ENCODE data around the gene PCDHGA4. TPM values are rescaled to one million over a fixed set of nuclear protein-coding genes. Genes with fewer than 3 reads are reported as not detected.
"Not testable (repeated sequence)": the region's sequence is repeated elsewhere in the genome, so short reads cannot be mapped to it uniquely, and the experiment has no call there.

PCDHGA4 gene
- polyA plus RNA-seq, 3 donors: 2.2 to 3.2 (median 2.2) TPM

GRCh38 chr5:141382469-141383294 lies 27.9 kb downstream of the PCDHGA4 start, which contains the start of gene PCDHGA7:
PCDHGA7 (plus strand) TSS chr5:141382742; CDS start chr5:141382900, 158 bp downstream.
- no peak for DNase-seq (ENCODE audit: low read depth in 3 of 3, low spot score in 2 of 3)

GRCh38 chr5:141383345-141383744 lies 28.5 kb downstream of the PCDHGA4 start:
- no peak for DNase-seq (ENCODE audit: low read depth in 3 of 3, low spot score in 2 of 3)

GRCh38 chr5:141384471-141385267 lies 29.8 kb downstream of the PCDHGA4 start:
- DNase-seq (ENCODE audit: low read depth in 3 of 3, low spot score in 2 of 3): no peak

- DNase-seq (ENCODE audit: low read depth in 3 of 3, low spot score in 2 of 3): not testable (repeated sequence)
Observed at GRCh38 chr5:141387557-141388311, 32.9 kb downstream of the PCDHGA4 start, which contains the start of gene PCDHGB4. PCDHGB4 (plus strand) TSS chr5:141387698; CDS start chr5:141387885, 187 bp downstream.

GRCh38 chr5:141388661-141389060 lies 33.8 kb downstream of the PCDHGA4 start:
- DNase-seq (ENCODE audit: low read depth in 3 of 3, low spot score in 2 of 3): no peak

GRCh38 chr5:141389153-141390042 lies 34.6 kb downstream of the PCDHGA4 start:
- no peak for DNase-seq (ENCODE audit: low read depth in 3 of 3, low spot score in 2 of 3)

- DNase-seq (ENCODE audit: low read depth in 3 of 3, low spot score in 2 of 3): no peak
Observed at GRCh38 chr5:141392429-141393198, 37.8 kb downstream of the PCDHGA4 start, which contains the start of gene PCDHGA8. PCDHGA8 (plus strand) TSS chr5:141392633; CDS start chr5:141392814, 181 bp downstream.

GRCh38 chr5:141393267-141393666 lies 38.4 kb downstream of the PCDHGA4 start:
- DNase-seq (ENCODE audit: low read depth in 3 of 3, low spot score in 2 of 3): no peak

GRCh38 chr5:141394401-141395187 lies 39.8 kb downstream of the PCDHGA4 start:
- not testable (repeated sequence) for DNase-seq (ENCODE audit: low read depth in 3 of 3, low spot score in 2 of 3)

GRCh38 chr5:141397756-141398551 lies 43.1 kb downstream of the PCDHGA4 start, which contains the start of gene PCDHGB5:
PCDHGB5 (plus strand) TSS chr5:141397947; CDS start chr5:141398128, 181 bp downstream.
- DNase-seq (ENCODE audit: low read depth in 3 of 3, low spot score in 2 of 3): not testable (repeated sequence)

- DNase-seq (ENCODE audit: low read depth in 3 of 3, low spot score in 2 of 3): no peak
Observed at GRCh38 chr5:141398608-141399007, 43.8 kb downstream of the PCDHGA4 start.

- no peak for DNase-seq (ENCODE audit: low read depth in 3 of 3, low spot score in 2 of 3)
Observed at GRCh38 chr5:141399555-141400258, 44.9 kb downstream of the PCDHGA4 start.

GRCh38 chr5:141402553-141403243 lies 47.9 kb downstream of the PCDHGA4 start, which contains the start of gene PCDHGA9:
PCDHGA9 (plus strand) TSS chr5:141402778; CDS start chr5:141402953, 175 bp downstream.
- no peak for DNase-seq (ENCODE audit: low read depth in 3 of 3, low spot score in 2 of 3)

GRCh38 chr5:141403387-141403786 lies 48.6 kb downstream of the PCDHGA4 start:
- no peak for DNase-seq (ENCODE audit: low read depth in 3 of 3, low spot score in 2 of 3)

Data from right renal cortex interstitium (tissue), 3 donors.